HCT116 (cell line): ENCODE data around the gene CCNE1. TPM values are rescaled to one million over a fixed set of nuclear protein-coding genes. Genes with fewer than 3 reads are reported as not detected.

Source experiments
- ATF3 ChIP-seq: IDR thresholded peaks from 2 replicates; pipeline ENCODE4 v1.6.1; 2012
- CBX3 ChIP-seq: IDR thresholded peaks from 2 replicates; pipeline ENCODE4 v1.6.1; 2012; ENCODE audit warnings: low read depth
- CEBPB ChIP-seq: IDR thresholded peaks from 2 replicates; pipeline ENCODE4 v1.6.1; 2012; ENCODE audit warnings: low read depth
- CTCF ChIP-seq, 3 experiments: fragments of 200-600 bp in 1 of 3; sonication (generic) in 1 of 3; IDR thresholded peaks in 2 of 3; conservative IDR thresholded peaks in 1 of 3; 2 replicates each; pipeline ENCODE4 v1.5.1; 2012 to 2017; ENCODE audit warnings: low read depth in 2 of 3, low read length in 2 of 3, antibody characterized with exemption in 1 of 3, borderline replicate concordance in 1 of 3, control low read depth in 1 of 3, mild to moderate bottlenecking in 1 of 3, mixed read lengths in 1 of 3, mixed run types in 1 of 3, moderate library complexity in 1 of 3; ENCODE audit not compliant: insufficient read depth in 1 of 3
- FOSL1 ChIP-seq: IDR thresholded peaks from 2 replicates; pipeline ENCODE4 v1.6.1; 2012; ENCODE audit warnings: low read depth
- JUND ChIP-seq: IDR thresholded peaks from 2 replicates; pipeline ENCODE4 v1.6.1; 2012
- RAD21 ChIP-seq: IDR thresholded peaks from 2 replicates; pipeline ENCODE4 v1.6.1; 2012; ENCODE audit warnings: low read depth, mild to moderate bottlenecking
- SIN3A ChIP-seq: IDR thresholded peaks from 2 replicates; pipeline ENCODE4 v1.6.1; 2012; ENCODE audit warnings: low read depth
- SP1 ChIP-seq: IDR thresholded peaks from 2 replicates; pipeline ENCODE4 v1.6.1; 2012; ENCODE audit warnings: low read depth
- TCF7L2 ChIP-seq: IDR thresholded peaks from 2 replicates; pipeline ENCODE4 v1.7.0; 2011; ENCODE audit warnings: borderline replicate concordance, inconsistent platforms; ENCODE audit not compliant: insufficient read depth, insufficient read length; ENCODE audit errors: extremely low read depth
- YY1 ChIP-seq: IDR thresholded peaks from 2 replicates; pipeline ENCODE4 v1.6.1; 2011; ENCODE audit warnings: low read length, low read depth, moderate library complexity, mild to moderate bottlenecking; ENCODE audit not compliant: insufficient replicate concordance; ENCODE audit errors: extremely low read depth
- ZBTB33 ChIP-seq: IDR thresholded peaks from 2 replicates; pipeline ENCODE4 v1.6.1; 2011; ENCODE audit warnings: mild to moderate bottlenecking, low read length, moderate library complexity; ENCODE audit not compliant: insufficient replicate concordance; ENCODE audit errors: extremely low read depth
- ZFX ChIP-seq: fragments of 450-650 bp; IDR thresholded peaks from 2 replicates; pipeline ENCODE4 v1.6.1; 2017
- total RNA-seq: library from RNA; stranded (reverse); gene quantifications from one replicate; pipeline ENCODE4 v1.2.1, GENCODE V29; 2021; ENCODE audit not compliant: unreplicated experiment

CCNE1 gene
- total RNA-seq, 1 experiment from 2014 or later = 29.3 TPM

GRCh38 chr19:29873024-29873800 is 61.4 kb downstream of the CCNE1 start (continued):
- TF ChIP-seq ZBTB33 (no peak), YY1 (no peak), CBX3 (no peak), FOSL1 (no peak), RAD21 (peak; percentile 74), ZFX (peak; percentile 67; the same call in 1 of the 2 replicates), SP1 (no peak), SIN3A (no peak), JUND (no peak), CEBPB (no peak), ATF3 (no peak), TCF7L2 (no peak), CTCF (IDR thresholded peaks at IDR 0.05 in 2 of 3, conservative IDR thresholded peaks at IDR 0.05 in 1 of 3; ENCODE audit: borderline replicate concordance in 1 of 3, insufficient read depth in 1 of 3, low read depth in 2 of 3, low read length in 2 of 3) (peak; percentile 57 to 73 (median 71); a peak in 5 of 6 replicates)

Other genes starting within 250 kb of the CCNE1 start
- 61.2 TPM for gene POP4, start 205.7 kb upstream of the CCNE1 start, total RNA-seq
- 5.5 TPM for gene PLEKHF1, start 146.5 kb upstream of the CCNE1 start, total RNA-seq
- gene C19orf12, start 96.7 kb upstream of the CCNE1 start, total RNA-seq = 10.0 TPM
- 51.4 TPM for gene URI1, start 130.2 kb downstream of the CCNE1 start, total RNA-seq